Measurements from ENCODE around the gene CUL3. TPM values are rescaled to one million over a fixed set of nuclear protein-coding genes. Genes with fewer than 3 reads are reported as not detected.

The CUL3 gene
- total RNA-seq, 2 experiments from 2014 or later, result 50.6 to 155 TPM

GRCh38 chr2:224586127-224586695 lies 1.0 kb upstream of the CUL3 start:
- ChIA-PET POLR2A (interaction anchor here (0.5 to 8.7 kb wide), 40 partner anchors 8 to 221 kb away, joined by 3 to 46 read pairs (median 6); no protein-coding TSS in a partner anchor), CTCF (ENCODE audit: unreplicated experiment) (interaction anchor here (0.6 to 1.0 kb wide), 3 partner anchors 18 to 66 kb away, joined by 3 read pairs; no protein-coding TSS in a partner anchor)
- Histone ChIP-seq H2AFZ (ENCODE audit: low read length) (peak overlapping the region; percentile 65; the same call in 1 of the 2 replicates), H3K4me2 (ENCODE audit: low read length) (peak overlapping the region; percentile 99), H3K4me1 (ENCODE audit: insufficient read depth, low read length, poor library complexity, severe bottlenecking) (peaks cover 43% of the 10 kb centered on the region), H4K20me1 (ENCODE audit: insufficient read depth, low read length) (peaks cover 24% of the 10 kb centered on the region), H3K36me3 (ENCODE audit: insufficient read depth, low read length) (peaks cover 31% of the 10 kb centered on the region), H3K27ac (ENCODE audit: low read depth, low read length, poor library complexity, severe bottlenecking) (peak overlapping the region; percentile 92), H3K79me2 (ENCODE audit: insufficient read depth, low read depth, low read length) (peaks cover 53% of the 10 kb centered on the region), H3K9me2 (ENCODE audit: insufficient read depth, low read length) (no peaks in the 10 kb centered on the region), H3K9me3 (ENCODE audit: low read length) (no peaks in the 10 kb centered on the region), H3K4me3 (ENCODE audit: low read depth, low read length, poor library complexity, severe bottlenecking) (peak overlapping the region; percentile 87)
- intact Hi-C loops (cut with micrococcal nuclease; ENCODE audit: unreplicated experiment), result loop anchor here (5.0 to 10.0 kb wide), 3 partner anchors 361 to 781 kb away; partner anchors contain the start of gene MRPL44
- DNase-seq (ENCODE audit: low spot score), result peak; percentile 59
- BruUV-seq (replicated peaks), result TSS peak; percentile 92
- TF ChIP-seq EZH2phosphoT487 (IDR thresholded peaks at IDR 0.05; ENCODE audit: borderline replicate concordance, low read depth, low read length) (no peak), CTCF (conservative IDR thresholded peaks at IDR 0.05; ENCODE audit: low read length) (no peak)

GRCh38 chr2:224584785-224585210 lies 365 bp downstream of the CUL3 start:
- no TSS peak for BruUV-seq (replicated peaks)
- H2AFZ ChIP-seq (ENCODE audit: low read length), result no peak overlapping the region
- H3K4me1 ChIP-seq (ENCODE audit: insufficient read depth, low read length, poor library complexity, severe bottlenecking), result peaks cover 57% of the 10 kb centered on the region
- ChIA-PET POLR2A (interaction anchor here (0.7 to 8.7 kb wide), 15 partner anchors 9 to 192 kb away, joined by 3 to 46 read pairs (median 9); no protein-coding TSS in a partner anchor), CTCF (ENCODE audit: unreplicated experiment) (no interaction called here)
- H3K4me3 ChIP-seq (ENCODE audit: low read depth, low read length, poor library complexity, severe bottlenecking), result peak overlapping the region; percentile 98
- H3K27ac ChIP-seq (ENCODE audit: low read depth, low read length, poor library complexity, severe bottlenecking), result peak overlapping the region; percentile 68
- peak overlapping the region; percentile 37; the same call in 1 of the 2 replicates for H3K4me2 ChIP-seq (ENCODE audit: low read length)
- intact Hi-C loops (cut with micrococcal nuclease; ENCODE audit: unreplicated experiment), result loop anchor here (1.0 to 10.0 kb wide), 8 partner anchors 8 to 780 kb away; partner anchors contain the start of gene MRPL44
- H3K9me3 ChIP-seq (ENCODE audit: low read length), result no peaks in the 10 kb centered on the region
- TF ChIP-seq CTCF (conservative IDR thresholded peaks at IDR 0.05; ENCODE audit: low read length) (no peak), EZH2phosphoT487 (IDR thresholded peaks at IDR 0.05; ENCODE audit: borderline replicate concordance, low read depth, low read length) (no peak)
- DNase-seq (ENCODE audit: low spot score), result peak; percentile 83
- peaks cover 45% of the 10 kb centered on the region for H3K36me3 ChIP-seq (ENCODE audit: insufficient read depth, low read length)
- peaks cover 67% of the 10 kb centered on the region for H3K79me2 ChIP-seq (ENCODE audit: insufficient read depth, low read depth, low read length)
- peaks cover 37% of the 10 kb centered on the region for H4K20me1 ChIP-seq (ENCODE audit: insufficient read depth, low read length)
- no peaks in the 10 kb centered on the region for H3K9me2 ChIP-seq (ENCODE audit: insufficient read depth, low read length)
